Smooth muscle cell (in vitro differentiated cells): ENCODE measurements around the gene CD2AP. TPM values are rescaled to one million over a fixed set of nuclear protein-coding genes. Genes with fewer than 3 reads are reported as not detected.

Experiments used
- DNase-seq: peaks from one replicate; lab custom pipeline; 2025; ENCODE audit not compliant: unreplicated experiment; lab: John Stamatoyannopoulos, UW
- H2AFZ ChIP-seq: fragments of 200-600 bp; sonication (generic); 2 replicates; pipeline ENCODE4 v1.6.0; 2016; ENCODE audit warnings: antibody characterized with exemption, low read depth, mild to moderate bottlenecking
- H3F3A ChIP-seq: fragments of 200-600 bp; sonication (generic); 2 replicates; pipeline ENCODE4 v1.6.0; 2017; ENCODE audit warnings: antibody characterized with exemption, low read depth
- H3K27ac ChIP-seq: fragments of 200-600 bp; sonication (generic); 2 replicates; pipeline ENCODE4 v1.5.1; 2016; ENCODE audit warnings: low read depth, mild to moderate bottlenecking
- H3K27me3 ChIP-seq: fragments of 200-600 bp; sonication (generic); 2 replicates; pipeline ENCODE4 v1.6.1; 2016; ENCODE audit warnings: low read depth, mild to moderate bottlenecking
- H3K36me3 ChIP-seq: fragments of 200-600 bp; sonication (generic); 2 replicates; pipeline ENCODE4 v1.5.1; 2016; ENCODE audit warnings: low read depth
- H3K4me1 ChIP-seq: fragments of 200-600 bp; sonication (generic); 2 replicates; pipeline ENCODE4 v1.5.1; 2016; ENCODE audit warnings: low read depth
- H3K4me2 ChIP-seq: fragments of 200-600 bp; sonication (generic); 2 replicates; pipeline ENCODE4 v1.6.0; 2016; ENCODE audit warnings: mild to moderate bottlenecking
- H3K4me3 ChIP-seq: fragments of 200-600 bp; sonication (generic); 2 replicates; pipeline ENCODE4 v1.5.1; 2016; ENCODE audit warnings: mild to moderate bottlenecking
- H3K79me2 ChIP-seq: fragments of 200-600 bp; sonication (generic); 2 replicates; pipeline ENCODE4 v1.6.0; 2016; ENCODE audit warnings: low read depth, mild to moderate bottlenecking
- H3K9ac ChIP-seq: fragments of 200-600 bp; sonication (generic); 2 replicates; pipeline ENCODE4 v1.6.0; 2016; ENCODE audit warnings: low read depth
- H3K9me3 ChIP-seq: fragments of 200-600 bp; sonication (generic); replicated peaks from 2 replicates; pipeline ENCODE4 v1.5.1; 2016; ENCODE audit warnings: low read depth
- H4K20me1 ChIP-seq: fragments of 200-600 bp; sonication (generic); 2 replicates; pipeline ENCODE4 v1.6.0; 2016; ENCODE audit warnings: low read depth
- CTCF ChIP-seq: fragments of 200-600 bp; sonication (generic); IDR thresholded peaks from 2 replicates; pipeline ENCODE4 v1.5.1; 2017; ENCODE audit warnings: borderline replicate concordance, mild to moderate bottlenecking, antibody characterized with exemption; ENCODE audit not compliant: insufficient read depth, poor library complexity, severe bottlenecking
- WGBS: methylation state at CpG from one replicate; pipeline ENCODE4 v1.1.7; 2016; ENCODE audit warnings: low lambda C conversion rate; 5-methylcytosine and 5-hydroxymethylcytosine counted together
- polyA plus RNA-seq: library from polyadenylated mRNA; unstranded; fragments of >200 nt; fragmentation: Nextera tagmentation; extraction: Ambion mirVana; gene quantifications from 2 replicates; pipeline ENCODE4 v1.2.1, GENCODE V29; 2016
- total RNA-seq: library from RNA; depleted of rRNA; stranded (reverse); fragments of >200 nt; gene quantifications from 2 replicates; pipeline ENCODE4 v1.2.3, GENCODE V29; 2014

The CD2AP gene
- total and polyA plus RNA-seq, 2 experiments from 2014 or later = 7.4 to 33.4 TPM

DNA sequence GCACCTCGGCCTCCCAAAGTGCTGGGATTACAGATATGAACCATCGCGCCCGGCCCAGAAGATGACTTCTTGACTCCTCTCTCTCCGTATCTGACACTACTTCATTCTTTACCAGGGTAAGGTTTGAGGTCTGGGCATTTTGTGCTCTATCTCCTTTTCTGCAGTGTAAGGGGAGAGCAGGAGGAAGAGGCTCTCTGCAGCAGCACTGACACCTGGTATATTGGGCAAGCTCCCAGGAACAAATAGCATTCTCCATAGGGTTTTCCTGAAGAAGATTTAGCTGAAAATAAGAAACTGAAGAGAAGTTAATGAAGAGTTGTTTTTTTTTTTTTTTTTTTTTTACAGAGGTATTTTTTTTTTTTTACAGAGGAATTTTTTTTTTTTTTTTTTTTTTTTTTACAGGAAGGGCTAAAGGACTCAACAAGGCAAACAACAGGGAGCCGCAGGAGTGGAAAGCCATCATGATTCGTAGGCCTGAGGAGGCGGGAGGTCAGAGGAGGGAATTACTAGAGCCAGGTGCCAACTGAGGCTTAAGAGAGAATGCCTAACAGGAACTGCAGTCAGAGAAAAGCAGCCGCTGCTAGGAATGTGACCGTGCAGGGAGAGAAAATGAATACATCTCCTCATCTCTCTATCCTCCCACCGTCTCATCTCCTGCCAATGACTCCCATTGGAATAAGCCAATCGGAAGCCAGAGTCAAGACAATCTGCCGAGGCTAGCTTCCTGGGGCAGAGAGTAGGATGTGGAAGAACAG is 186.1 kb downstream of the CD2AP start:
- Histone ChIP-seq H3K27me3 (no peaks in the 10 kb centered on the region), H3K4me3 (no peak overlapping the region), H3K9ac (no peak overlapping the region), H4K20me1 (no peaks in the 10 kb centered on the region), H3K27ac (no peak overlapping the region), H3K9me3 (no peaks in the 10 kb centered on the region), H3K4me1 (peaks cover 17% of the 10 kb centered on the region), H3K79me2 (no peaks in the 10 kb centered on the region), H2AFZ (no peak overlapping the region), H3F3A (peaks cover 11% of the 10 kb centered on the region), H3K4me2 (no peak overlapping the region), H3K36me3 (no peaks in the 10 kb centered on the region)
- no peak for TF ChIP-seq CTCF
- WGBS = 82% methylated on average over 13 of the region's 13 CpGs
- DNase-seq = no peak

DNA sequence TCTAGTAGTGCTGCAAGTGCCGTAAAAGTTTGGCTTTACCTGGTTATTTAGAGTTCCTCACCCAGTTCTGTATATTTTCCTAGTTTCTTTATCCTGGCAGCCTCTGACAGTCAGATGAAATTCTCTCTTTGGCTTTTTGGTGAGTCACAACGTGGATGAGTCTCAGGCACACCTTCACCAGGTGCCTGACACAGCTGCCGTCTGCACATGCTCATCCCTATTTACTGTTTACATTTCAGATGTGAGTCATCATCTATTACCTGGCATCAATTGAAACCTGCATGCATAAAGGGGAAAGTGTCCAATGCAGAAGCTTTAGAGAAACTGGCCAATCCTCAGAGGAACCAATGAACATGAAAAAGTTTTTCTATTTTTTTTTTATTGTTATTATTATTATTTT is 187.5 kb downstream of the CD2AP start:
- no peak for DNase-seq
- H2AFZ ChIP-seq = no peak overlapping the region

GRCh38 chr6:47669684-47670513 is 192.3 kb downstream of the CD2AP start:
- no peak for TF ChIP-seq CTCF
- Histone ChIP-seq H2AFZ (peak overlapping the region; percentile 7), H4K20me1 (no peaks in the 10 kb centered on the region), H3K4me2 (peak overlapping the region; percentile 63), H3K79me2 (no peaks in the 10 kb centered on the region), H3K4me3 (peak overlapping the region; percentile 2), H3K9ac (peak overlapping the region; percentile 55), H3F3A (peaks cover 35% of the 10 kb centered on the region), H3K27me3 (no peaks in the 10 kb centered on the region), H3K4me1 (peaks cover 50% of the 10 kb centered on the region), H3K9me3 (no peaks in the 10 kb centered on the region), H3K27ac (peak overlapping the region; percentile 96), H3K36me3 (no peaks in the 10 kb centered on the region)
- DNase-seq = no peak
- WGBS = 2% methylated on average over 6 of the region's 6 CpGs

More for the DNA sequence above, 187.5 kb downstream of the CD2AP start:
- Histone ChIP-seq H3K36me3 (no peaks in the 10 kb centered on the region), H3K9ac (no peak overlapping the region), H3K27me3 (no peaks in the 10 kb centered on the region), H3F3A (peaks cover 23% of the 10 kb centered on the region), H3K4me3 (no peak overlapping the region), H3K4me2 (no peak overlapping the region), H3K79me2 (no peaks in the 10 kb centered on the region), H3K4me1 (peaks cover 32% of the 10 kb centered on the region), H4K20me1 (no peaks in the 10 kb centered on the region), H3K27ac (peak overlapping the region; percentile 45), H3K9me3 (no peaks in the 10 kb centered on the region)
- no peak for TF ChIP-seq CTCF
- WGBS = 69% methylated on average over 3 of the region's 3 CpGs
